PC-9 (cell line): Measurements from ENCODE around the gene SOCS1.

Source experiments
- CTCF ChIP-seq: fragments of 200-600 bp; sonication (generic); conservative IDR thresholded peaks from 2 replicates; pipeline ENCODE4 v1.6.1; 2017; ENCODE audit warnings: mixed run types, antibody characterized with exemption, mild to moderate bottlenecking, moderate library complexity
- EZH2 ChIP-seq: fragments of 200-600 bp; sonication (generic); IDR thresholded peaks from 2 replicates; pipeline ENCODE4 v1.8.0; 2017; ENCODE audit warnings: antibody characterized with exemption, low read depth

- no peak for TF ChIP-seq CTCF
- TF ChIP-seq EZH2 = no peak
Measured at GRCh38 chr16:11283820-11284248, 27.8 kb upstream of the SOCS1 start.
